ENCODE measurements around the gene TPX2.

TPX2 gene

GRCh38 chr20:31738729-31739549 is at the start of gene TPX2:
Gene TPX2, plus strand, starts transcription at chr20:31739290. Its CDS starts 18,187 bp downstream, at chr20:31757477.
- Mint-ChIP-seq H3K4me3 (no peak within 1 kb of the TSS), H3K4me1 (ENCODE audit: low read depth) (no peaks in the 10 kb centered on the region), H3K27me3 (no peaks in the 10 kb centered on the region), H3K36me3 (no peaks in the 10 kb centered on the region), H3K9me3 (ENCODE audit: low read depth) (no peaks in the 10 kb centered on the region), H3K27ac (no peak within 1 kb of the TSS)

DNA sequence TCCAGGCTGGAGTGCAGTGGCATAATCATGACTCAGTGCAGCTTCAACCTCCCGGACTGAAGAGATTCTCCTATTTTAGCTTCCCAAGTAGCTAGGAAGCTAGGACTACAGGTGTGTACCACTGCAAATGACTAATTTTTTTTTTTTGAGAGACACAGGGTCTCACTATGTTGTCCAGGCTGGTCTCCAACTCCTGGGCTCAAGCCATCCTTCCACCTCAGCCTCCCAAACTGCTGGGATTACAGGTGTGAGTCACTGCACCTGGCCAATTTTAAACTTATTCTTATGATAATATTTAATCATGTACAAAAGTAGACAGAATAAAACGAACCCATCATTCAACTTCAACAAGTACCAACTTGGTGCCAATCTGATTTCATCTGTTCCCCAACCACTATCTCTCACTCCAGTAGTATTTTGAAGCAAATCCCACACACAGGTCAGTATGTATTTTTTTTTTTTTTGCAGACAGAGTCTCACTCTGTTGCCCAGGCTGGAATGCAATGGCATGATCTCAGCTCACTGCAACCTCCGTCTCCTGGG is 48.9 kb upstream of the TPX2 start:
- peak overlapping the region; percentile 66 for H3K27ac Mint-ChIP-seq
- H3K4me3 Mint-ChIP-seq = peak overlapping the region; percentile 38
- H3K36me3 Mint-ChIP-seq = peaks cover 22% of the 10 kb centered on the region

DNA sequence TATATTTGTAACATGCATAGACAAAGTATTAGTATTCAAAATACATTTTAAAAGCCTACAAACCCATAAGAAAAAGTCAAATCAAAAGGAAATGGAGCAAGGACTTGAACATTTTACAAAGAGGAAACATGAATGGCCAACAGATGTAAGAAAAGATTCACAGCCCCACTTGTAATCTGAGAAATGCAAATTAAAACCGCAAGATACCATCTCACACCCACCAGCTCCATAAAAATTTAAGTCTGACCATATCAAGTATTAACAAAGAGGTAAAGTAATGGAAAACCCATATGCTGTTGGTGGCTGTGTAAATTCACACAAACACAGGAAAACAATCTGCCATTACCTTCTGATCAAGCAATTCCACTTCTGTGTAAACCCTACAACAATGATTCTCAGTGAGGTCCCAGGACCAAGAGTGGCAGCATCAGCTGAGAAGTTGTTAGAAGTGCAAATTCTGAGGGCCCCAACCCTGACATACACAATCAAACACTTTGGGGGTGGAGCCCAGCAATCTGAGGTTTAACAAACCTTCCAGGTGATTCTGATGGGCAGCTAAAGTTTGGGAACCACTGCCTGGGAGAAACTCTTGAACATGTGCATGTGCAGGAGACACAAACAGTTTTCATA is 47.3 kb upstream of the TPX2 start:
- Mint-ChIP-seq H3K36me3 (peaks cover 15% of the 10 kb centered on the region), H3K27me3 (no peaks in the 10 kb centered on the region), H3K9me3 (ENCODE audit: low read depth) (no peaks in the 10 kb centered on the region), H3K4me3 (peak overlapping the region; percentile 19), H3K27ac (peak overlapping the region; percentile 36), H3K4me1 (ENCODE audit: low read depth) (peaks cover 61% of the 10 kb centered on the region)

More for the DNA sequence above, 48.9 kb upstream of the TPX2 start:
- H3K27me3 Mint-ChIP-seq = no peaks in the 10 kb centered on the region
- no peaks in the 10 kb centered on the region for H3K9me3 Mint-ChIP-seq (ENCODE audit: low read depth)
- H3K4me1 Mint-ChIP-seq (ENCODE audit: low read depth) = peaks cover 68% of the 10 kb centered on the region

- Mint-ChIP-seq H3K4me1 (ENCODE audit: low read depth) (peaks cover 55% of the 10 kb centered on the region), H3K27me3 (no peaks in the 10 kb centered on the region), H3K36me3 (peaks cover 13% of the 10 kb centered on the region), H3K4me3 (no peak overlapping the region), H3K27ac (peak overlapping the region; percentile 10), H3K9me3 (ENCODE audit: low read depth) (no peaks in the 10 kb centered on the region)
These were observed 45.7 kb upstream of the TPX2 start for GRCh38 chr20:31693402-31693801.

- Mint-ChIP-seq H3K9me3 (ENCODE audit: low read depth) (no peaks in the 10 kb centered on the region), H3K27ac (peak overlapping the region; percentile 76), H3K4me3 (peak overlapping the region; percentile 23), H3K36me3 (peaks cover 9% of the 10 kb centered on the region), H3K27me3 (no peaks in the 10 kb centered on the region), H3K4me1 (ENCODE audit: low read depth) (peaks cover 56% of the 10 kb centered on the region)
These were observed 45.0 kb upstream of the TPX2 start for GRCh38 chr20:31693987-31694661.

DNA sequence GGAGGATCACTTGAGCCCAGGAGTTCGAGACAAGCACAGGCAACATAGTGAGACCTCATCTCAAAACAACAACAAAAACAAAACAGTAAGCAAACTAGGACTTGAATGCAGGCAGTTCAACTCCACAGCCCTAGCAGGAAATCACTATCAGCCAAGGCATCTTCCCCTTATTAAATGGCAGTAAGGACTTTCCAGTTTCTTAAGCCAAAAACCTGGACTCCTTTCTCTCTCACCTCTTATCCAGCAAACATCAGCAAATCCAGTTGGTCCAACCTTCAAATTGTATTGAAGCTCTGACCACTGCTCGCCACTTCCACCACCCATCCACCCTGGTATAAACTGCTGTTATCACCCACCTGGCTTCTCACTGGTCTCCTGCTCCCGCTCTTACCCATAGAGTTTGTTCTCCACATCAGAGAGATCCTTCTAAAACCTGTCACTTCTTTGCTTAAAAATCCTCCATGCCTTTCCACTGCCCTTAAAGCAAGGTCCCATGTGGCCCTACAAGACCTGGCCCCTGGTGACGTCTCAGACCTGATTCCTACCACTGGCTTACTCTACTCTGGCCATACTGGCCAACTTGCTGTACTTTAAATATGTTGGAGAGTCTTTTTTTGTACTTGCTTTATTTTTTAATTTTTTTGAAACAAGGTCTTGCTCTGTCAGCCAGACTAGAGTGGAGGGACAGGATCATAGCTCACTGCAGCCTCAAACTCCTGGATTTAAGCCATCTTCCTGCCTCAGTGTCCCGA is 44.1 kb upstream of the TPX2 start:
- H3K27me3 Mint-ChIP-seq = no peaks in the 10 kb centered on the region
- no peak overlapping the region for H3K4me3 Mint-ChIP-seq
- no peaks in the 10 kb centered on the region for H3K9me3 Mint-ChIP-seq (ENCODE audit: low read depth)
- peak overlapping the region; percentile 76 for H3K27ac Mint-ChIP-seq
- H3K36me3 Mint-ChIP-seq = peaks cover 9% of the 10 kb centered on the region
- peaks cover 63% of the 10 kb centered on the region for H3K4me1 Mint-ChIP-seq (ENCODE audit: low read depth)

- no peaks in the 10 kb centered on the region for H3K27me3 Mint-ChIP-seq
- peaks cover 10% of the 10 kb centered on the region for H3K36me3 Mint-ChIP-seq
- no peak overlapping the region for H3K4me3 Mint-ChIP-seq
- H3K9me3 Mint-ChIP-seq (ENCODE audit: low read depth) = no peaks in the 10 kb centered on the region
- H3K27ac Mint-ChIP-seq = peak overlapping the region; percentile 76
- peaks cover 68% of the 10 kb centered on the region for H3K4me1 Mint-ChIP-seq (ENCODE audit: low read depth)
These were observed 43.0 kb upstream of the TPX2 start for GRCh38 chr20:31695849-31696804.

DNA sequence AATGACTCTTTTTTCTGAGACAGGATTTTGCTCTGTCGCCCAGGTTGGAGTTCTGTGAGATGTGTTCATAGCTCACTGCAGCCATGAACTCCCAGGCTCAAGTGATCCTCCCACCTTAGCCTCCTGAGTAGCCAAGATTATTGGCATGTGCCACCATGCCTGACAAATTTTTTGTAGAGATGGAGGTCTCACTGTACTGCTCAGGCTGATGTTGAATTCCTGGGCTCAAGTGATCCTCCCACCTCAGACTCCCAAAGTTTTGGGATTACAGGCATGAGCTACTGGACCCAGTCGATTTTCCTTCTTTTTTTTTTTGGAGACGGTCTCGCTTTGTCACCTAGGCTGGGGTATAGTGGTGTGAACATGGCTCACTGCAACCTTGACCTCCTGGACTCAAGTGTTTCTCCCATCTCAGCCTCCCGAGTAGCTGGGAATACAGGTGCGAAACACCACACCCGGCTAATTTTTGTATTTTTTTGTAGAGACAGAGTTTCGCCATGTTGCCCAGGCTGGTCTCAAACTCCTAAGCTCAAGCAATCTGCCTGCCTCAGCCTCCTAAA is 40.8 kb upstream of the TPX2 start:
- H3K9me3 Mint-ChIP-seq (ENCODE audit: low read depth) = no peaks in the 10 kb centered on the region
- no peaks in the 10 kb centered on the region for H3K27me3 Mint-ChIP-seq
- no peak overlapping the region for H3K4me3 Mint-ChIP-seq
- H3K27ac Mint-ChIP-seq = peak overlapping the region; percentile 16
- peaks cover 11% of the 10 kb centered on the region for H3K36me3 Mint-ChIP-seq
- H3K4me1 Mint-ChIP-seq (ENCODE audit: low read depth) = peaks cover 63% of the 10 kb centered on the region

- no peaks in the 10 kb centered on the region for H3K9me3 Mint-ChIP-seq (ENCODE audit: low read depth)
- no peak overlapping the region for H3K4me3 Mint-ChIP-seq
- peak overlapping the region; percentile 55 for H3K27ac Mint-ChIP-seq
- H3K36me3 Mint-ChIP-seq = peaks cover 11% of the 10 kb centered on the region
- H3K4me1 Mint-ChIP-seq (ENCODE audit: low read depth) = peaks cover 55% of the 10 kb centered on the region
- H3K27me3 Mint-ChIP-seq = no peaks in the 10 kb centered on the region
These were observed 40.0 kb upstream of the TPX2 start for GRCh38 chr20:31698803-31699718.

- Mint-ChIP-seq H3K4me3 (peak overlapping the region; percentile 17), H3K4me1 (ENCODE audit: low read depth) (peaks cover 49% of the 10 kb centered on the region), H3K36me3 (peaks cover 15% of the 10 kb centered on the region), H3K27ac (peak overlapping the region; percentile 55), H3K27me3 (no peaks in the 10 kb centered on the region), H3K9me3 (ENCODE audit: low read depth) (no peaks in the 10 kb centered on the region)
These were observed 39.0 kb upstream of the TPX2 start for GRCh38 chr20:31699801-31700728.

- Mint-ChIP-seq H3K36me3 (peaks cover 18% of the 10 kb centered on the region), H3K4me1 (ENCODE audit: low read depth) (peaks cover 46% of the 10 kb centered on the region), H3K27ac (peak overlapping the region; percentile 55), H3K9me3 (ENCODE audit: low read depth) (no peaks in the 10 kb centered on the region), H3K4me3 (peak overlapping the region; percentile 17), H3K27me3 (no peaks in the 10 kb centered on the region)
These were observed 38.3 kb upstream of the TPX2 start for GRCh38 chr20:31700747-31701146.

DNA sequence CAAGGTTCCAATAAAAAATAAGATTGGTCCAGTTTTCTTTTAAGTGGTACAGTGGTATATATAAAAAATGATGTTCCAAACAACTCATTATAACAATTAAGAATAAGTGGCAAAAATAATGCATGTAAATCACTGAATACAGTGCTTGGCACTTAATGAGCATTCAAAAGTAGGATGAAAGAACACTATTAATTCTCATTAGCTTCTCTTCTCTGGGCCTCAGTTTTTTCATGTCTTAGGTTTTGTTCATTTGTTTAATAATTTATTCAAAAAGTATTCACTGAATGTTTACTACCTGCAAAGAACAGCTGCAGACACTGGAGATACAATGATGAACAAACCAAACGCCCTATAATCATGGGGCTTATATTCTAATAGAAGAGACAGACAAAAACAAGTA is 37.5 kb upstream of the TPX2 start:
- Mint-ChIP-seq H3K27ac (peak overlapping the region; percentile 66), H3K4me1 (ENCODE audit: low read depth) (peaks cover 51% of the 10 kb centered on the region), H3K27me3 (no peaks in the 10 kb centered on the region), H3K36me3 (peaks cover 20% of the 10 kb centered on the region), H3K4me3 (no peak overlapping the region), H3K9me3 (ENCODE audit: low read depth) (no peaks in the 10 kb centered on the region)
